PFSK-1 (cell line): ENCODE measurements around the gene OSTN.

Experiments
- FOXP2 ChIP-seq: optimal IDR thresholded peaks from 2 replicates; pipeline ENCODE3; 2011; ENCODE audit warnings: borderline replicate concordance, control low read depth, inconsistent platforms; ENCODE audit not compliant: insufficient read depth; ENCODE audit errors: extremely low read length, extremely low read depth
- POLR2AphosphoS5 ChIP-seq: IDR thresholded peaks from 2 replicates; pipeline ENCODE4 v1.6.1; 2012; ENCODE audit warnings: low read depth, mild to moderate bottlenecking, control low read depth, low read length, moderate library complexity
- REST ChIP-seq, 2 experiments: IDR thresholded peaks; 2 replicates each; pipeline versions ENCODE4 v1.6.1 to v1.8.0; 2011 to 2012; ENCODE audit warnings: low read depth in 2 of 2, low read length in 2 of 2, control low read depth in 1 of 2, inconsistent platforms in 1 of 2, mild to moderate bottlenecking in 1 of 2, moderate library complexity in 1 of 2; ENCODE audit not compliant: insufficient read depth in 1 of 2
- SIN3A ChIP-seq: IDR thresholded peaks from 2 replicates; pipeline ENCODE4 v1.6.1; 2012; ENCODE audit warnings: mild to moderate bottlenecking, low read length, moderate library complexity, borderline replicate concordance; ENCODE audit not compliant: insufficient read depth
- TAF1 ChIP-seq: IDR thresholded peaks from 2 replicates; pipeline ENCODE4 v1.6.1; 2012; ENCODE audit warnings: low read length, control low read depth, borderline replicate concordance; ENCODE audit not compliant: insufficient read depth

DNA sequence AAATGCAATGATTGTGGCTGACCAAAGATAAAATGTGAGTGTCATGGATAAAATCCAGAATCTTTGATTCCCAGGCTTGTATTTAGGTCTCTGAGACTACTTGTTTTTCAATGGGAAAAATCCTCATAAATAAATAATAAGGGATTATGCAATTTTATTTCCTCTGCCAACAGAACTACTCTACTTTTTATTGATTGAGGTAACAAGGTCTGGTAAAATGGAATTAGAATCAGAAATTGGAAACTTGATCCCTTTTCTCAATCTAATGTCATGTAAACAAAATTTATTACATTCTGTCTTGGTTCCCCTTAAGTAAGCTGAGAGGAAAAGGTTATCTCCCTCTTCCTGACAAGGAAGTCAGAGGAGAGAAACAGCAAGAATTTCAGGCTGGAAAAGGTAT is 81.8 kb downstream of the OSTN start:
- no peak for TF ChIP-seq SIN3A
- no peak for TF ChIP-seq POLR2AphosphoS5
- no peak for TF ChIP-seq REST (IDR thresholded peaks at IDR 0.05; ENCODE audit: insufficient read depth in 1 of 2, low read depth in 2 of 2, low read length in 2 of 2)
- no peak for TF ChIP-seq TAF1
- no peak for TF ChIP-seq FOXP2
